Right ventricle myocardium inferior (tissue), 1 donor: ENCODE data around the gene TMEM115. TPM values are rescaled to one million over a fixed set of nuclear protein-coding genes. Genes with fewer than 3 reads are reported as not detected.

Experiments used
- ATAC-seq: fragments of 200-7000 bp; cut with Tn5 transposase; one replicate; pipeline ENCODE4 v1.9.1; 2020; ENCODE audit warnings: mild to moderate bottlenecking, moderate library complexity
- DNase-seq: peaks from one replicate; pipeline ENCODE4 v3.0.0; 2021; ENCODE audit errors: missing footprints
- intact Hi-C: fragments of 100-400 bp; cut with DNase I; formaldehyde crosslinking; loops from one replicate; pipeline ENCODE4 v1.11.0; 2022
- long read RNA-seq: library from polyadenylated mRNA; unstranded; transcript quantifications from one replicate; pipeline ENCODE4 v2.0.0, GENCODE V29; 2021
- total RNA-seq: library from RNA; stranded (reverse); fragmentation: NEBNext Ultra II Directional; extraction: Animal tissue kit (Norgen Biotek cat#: 25700); gene quantifications from one replicate; pipeline ENCODE4 v1.2.1, GENCODE V29; 2021
- donor health status: DM: no; HTN: yes; CAD: no; lungs with severe emphysema.

Gene TMEM115
- total RNA-seq = 26.4 TPM
- long read RNA-seq, transcript TMEM115-201 (2 exons, 2,197 nt) = major isoform, 42 of 43 reads
- long read RNA-seq, partial matches to known transcripts = 1 of 43 reads
- long read RNA-seq, other reads (novel, unspliced or antisense) = 0 of 43 reads

GRCh38 chr3:50358911-50359759 lies at the start of gene TMEM115:
Gene TMEM115 (minus strand): TSS chr3:50359521. CDS start chr3:50359063, 458 bp downstream.
- intact Hi-C loops = no loop called here
- ATAC-seq (peak; percentile 97), DNase-seq (peak; percentile 97)

GRCh38 chr3:50408443-50408944 lies 49.2 kb upstream of the TMEM115 start:
- ATAC-seq (no peak), DNase-seq (no peak)
- intact Hi-C loops = no loop called here

- DNase-seq (no peak), ATAC-seq (no peak)
- intact Hi-C loops = no loop called here
Observed at GRCh38 chr3:50406487-50406886, 47.2 kb upstream of the TMEM115 start.

GRCh38 chr3:50405249-50405648 lies 45.9 kb upstream of the TMEM115 start:
- no peak for ATAC-seq
- intact Hi-C loops = no loop called here
- no peak for DNase-seq

- ATAC-seq = no peak
- intact Hi-C loops = no loop called here
- DNase-seq = no peak
Observed at GRCh38 chr3:50401978-50402595, 42.8 kb upstream of the TMEM115 start.

- DNase-seq (no peak), ATAC-seq (no peak)
- intact Hi-C loops = no loop called here
Observed at GRCh38 chr3:50396502-50396901, 37.2 kb upstream of the TMEM115 start.

GRCh38 chr3:50395070-50395860 lies 35.9 kb upstream of the TMEM115 start:
- ATAC-seq (no peak), DNase-seq (no peak)
- intact Hi-C loops = no loop called here

- intact Hi-C loops = no loop called here
- DNase-seq (no peak), ATAC-seq (no peak)
Observed at GRCh38 chr3:50393061-50393460, 33.7 kb upstream of the TMEM115 start.

GRCh38 chr3:50392101-50392715 lies 32.9 kb upstream of the TMEM115 start:
- intact Hi-C loops = no loop called here
- peak; percentile 79 for ATAC-seq
- no peak for DNase-seq

GRCh38 chr3:50390508-50391224 lies 31.3 kb upstream of the TMEM115 start:
- peak; percentile 87 for DNase-seq
- intact Hi-C loops = no loop called here
- ATAC-seq = peak; percentile 68

GRCh38 chr3:50389414-50389767 lies 30.1 kb upstream of the TMEM115 start:
- DNase-seq (no peak), ATAC-seq (no peak)
- intact Hi-C loops = no loop called here

- no peak for ATAC-seq
Observed at GRCh38 chr3:50388720-50389413, 29.5 kb upstream of the TMEM115 start.

GRCh38 chr3:50388016-50388719 lies 28.8 kb upstream of the TMEM115 start:
- intact Hi-C loops = no loop called here
- DNase-seq = no peak
- ATAC-seq = no peak

More at GRCh38 chr3:50388720-50389413, 29.5 kb upstream of the TMEM115 start:
- no peak for DNase-seq
- intact Hi-C loops = no loop called here

GRCh38 chr3:50385754-50386153 lies 26.4 kb upstream of the TMEM115 start:
- DNase-seq = no peak
- intact Hi-C loops = no loop called here
- no peak for ATAC-seq

- no peak for DNase-seq
- ATAC-seq = no peak
- intact Hi-C loops = no loop called here
Observed at GRCh38 chr3:50383750-50384149, 24.4 kb upstream of the TMEM115 start.

- intact Hi-C loops = no loop called here
- no peak for DNase-seq
- ATAC-seq = no peak
Observed at GRCh38 chr3:50382722-50383121, 23.4 kb upstream of the TMEM115 start.

- intact Hi-C loops = no loop called here
- DNase-seq (no peak), ATAC-seq (no peak)
Observed at GRCh38 chr3:50381383-50381782, 22.1 kb upstream of the TMEM115 start.
